Fibroblast of the conjunctiva (primary cell): Measurements from ENCODE around the gene B4GALT4.
A peak's percentile ranks its signal among the peaks of the same experiment; 100 is the strongest.
"Not testable (repeated sequence)": the region's sequence is repeated elsewhere in the genome, so short reads cannot be mapped to it uniquely, and the experiment has no call there.

Experiments
- DNase-seq: peaks from one replicate; pipeline ENCODE4 v3.0.0-alpha.2; 2010; ENCODE audit warnings: low read depth

The B4GALT4 gene

GRCh38 chr3:119195911-119196310, 44.8 kb downstream of the B4GALT4 start:
- DNase-seq = no peak

- no peak for DNase-seq
These were observed 45.6 kb downstream of the B4GALT4 start for GRCh38 chr3:119195151-119195476.

DNA sequence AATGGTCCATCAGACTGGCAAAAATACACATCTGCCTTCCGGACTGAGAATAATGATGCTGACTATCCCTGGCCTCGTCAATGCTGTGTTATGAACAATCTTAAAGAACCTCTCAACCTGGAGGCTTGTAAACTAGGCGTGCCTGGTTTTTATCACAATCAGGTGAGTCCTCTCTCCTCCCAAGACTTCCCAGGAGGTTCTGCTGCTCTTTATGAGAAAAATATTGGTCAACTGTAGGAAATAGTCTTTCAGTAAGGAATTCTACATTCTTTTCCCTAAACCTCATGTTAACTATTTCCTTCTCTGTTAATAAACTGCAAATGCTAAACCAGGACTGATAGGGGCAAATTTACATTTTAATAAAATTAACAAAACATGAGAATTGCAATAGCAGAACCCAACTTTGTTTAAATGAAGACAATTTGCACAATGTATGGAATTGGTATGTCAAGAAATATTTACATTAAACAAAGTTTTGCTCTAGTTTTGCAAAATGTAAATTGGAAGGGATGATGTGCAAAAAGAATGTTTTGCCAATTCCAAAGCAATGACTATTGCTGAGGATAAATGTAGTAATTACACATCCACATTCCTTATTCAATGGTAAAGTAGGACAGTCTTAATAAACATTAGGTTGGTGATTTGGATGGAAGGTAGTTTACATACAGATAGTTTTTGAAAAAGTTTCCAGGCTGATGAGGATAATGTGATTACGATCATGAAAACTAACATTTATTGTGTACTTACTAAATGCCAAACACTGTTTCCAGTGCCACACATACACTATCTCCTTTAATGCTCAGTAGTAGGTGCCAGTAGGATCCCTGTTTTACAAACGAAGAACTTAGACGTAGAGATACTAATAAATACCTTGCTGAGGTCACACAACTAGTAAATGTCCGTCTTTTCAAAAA, 46.2 kb downstream of the B4GALT4 start:
- no peak for DNase-seq

- no peak for DNase-seq
These were observed 48.9 kb downstream of the B4GALT4 start for GRCh38 chr3:119191800-119192199.

DNA sequence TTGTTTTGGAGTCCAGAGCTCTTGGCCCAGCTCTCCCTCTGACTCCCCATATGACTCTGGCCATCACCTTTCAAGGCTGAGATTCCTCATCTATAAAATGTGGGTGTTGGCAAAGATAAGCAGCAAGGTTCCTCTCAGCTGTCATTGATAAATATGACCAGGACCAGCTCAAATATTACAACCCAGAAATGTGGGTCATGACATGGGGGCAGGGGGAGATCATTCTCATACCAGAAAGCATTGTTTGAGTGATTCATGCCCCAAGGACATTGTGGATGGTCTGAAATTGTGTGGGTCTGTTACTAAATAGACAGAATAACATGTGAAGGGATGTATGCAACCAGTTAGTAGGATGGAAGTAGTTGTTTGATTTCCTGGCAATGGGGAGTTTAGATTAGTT, 53.4 kb downstream of the B4GALT4 start:
- DNase-seq = no peak

DNA sequence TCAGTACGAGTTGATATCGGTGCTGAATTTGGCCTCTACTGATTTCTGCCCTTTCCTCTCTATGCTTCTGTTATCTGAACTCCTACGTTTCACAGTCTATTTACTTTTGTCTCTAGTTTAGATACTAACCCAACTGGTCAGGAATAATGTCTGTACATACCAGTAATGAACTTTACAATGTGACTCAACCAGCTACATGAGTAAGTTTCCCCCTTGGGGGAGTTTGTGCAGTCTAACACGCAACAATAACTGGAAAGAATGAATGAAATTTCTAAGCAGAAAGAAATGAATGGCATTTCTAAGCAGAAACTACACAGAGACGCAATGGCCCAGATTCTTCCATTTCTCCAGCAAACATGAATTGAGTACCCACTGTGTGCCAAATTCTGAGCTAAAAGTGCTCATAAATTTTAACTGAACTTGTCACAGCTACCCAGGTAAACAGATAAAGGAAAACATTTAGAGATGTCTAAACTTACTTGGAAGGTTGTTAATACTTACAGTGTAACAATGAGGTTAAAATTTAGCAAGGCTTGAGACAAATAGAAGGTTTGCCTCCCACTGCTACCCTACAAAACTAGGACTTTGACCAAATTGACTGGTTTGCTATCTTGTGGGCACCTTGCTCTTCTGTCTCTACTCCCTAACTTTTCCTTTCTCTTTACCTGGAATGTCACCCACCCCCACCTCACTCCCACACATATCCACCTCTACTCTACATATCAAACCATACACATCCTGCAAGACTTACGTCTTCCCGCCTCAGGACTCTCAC, 55.7 kb downstream of the B4GALT4 start:
- DNase-seq = peak; percentile 27

- no peak for DNase-seq
These were observed 56.6 kb downstream of the B4GALT4 start for GRCh38 chr3:119184111-119184510.

DNA sequence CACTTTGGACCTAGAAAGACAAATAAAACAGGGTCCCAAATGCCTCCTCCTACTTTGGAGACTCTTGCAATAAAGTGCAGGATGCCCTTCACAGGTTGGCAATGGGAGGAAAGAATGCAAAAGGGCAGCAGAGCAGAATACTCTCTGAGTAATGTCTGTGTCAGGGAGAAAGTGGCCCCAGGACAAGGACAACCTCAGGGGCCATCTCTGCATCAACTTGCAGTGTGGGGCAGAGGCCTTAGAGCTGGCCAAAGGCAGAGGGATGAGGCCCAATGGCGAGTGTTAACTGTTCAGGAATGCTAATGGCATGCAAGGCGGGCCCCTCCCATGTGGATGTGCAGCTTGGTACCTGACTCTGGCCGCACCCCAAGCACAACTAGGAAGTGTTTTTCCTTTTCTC, 58.9 kb downstream of the B4GALT4 start:
- no peak for DNase-seq

DNA sequence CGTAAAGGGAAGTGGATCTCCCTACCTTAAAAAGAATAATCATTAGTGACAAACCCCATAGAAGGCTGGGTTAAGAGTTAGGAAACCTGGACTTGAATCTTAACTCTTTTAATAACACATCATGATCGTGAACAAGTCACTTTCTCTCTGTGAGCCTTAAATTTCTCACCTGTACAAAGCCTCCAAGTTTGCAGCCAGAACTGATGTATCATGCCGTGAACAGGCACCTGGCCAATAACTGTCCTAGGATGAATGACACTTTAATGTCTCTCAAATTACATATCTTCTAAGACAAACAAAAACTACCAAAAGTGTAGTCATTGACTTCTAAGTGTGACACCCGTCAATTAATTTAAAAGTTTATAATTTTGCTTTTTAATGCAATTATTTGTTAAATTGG, 63.4 kb downstream of the B4GALT4 start:
- no peak for DNase-seq

GRCh38 chr3:119176778-119177177, 63.9 kb downstream of the B4GALT4 start:
- DNase-seq = no peak

DNA sequence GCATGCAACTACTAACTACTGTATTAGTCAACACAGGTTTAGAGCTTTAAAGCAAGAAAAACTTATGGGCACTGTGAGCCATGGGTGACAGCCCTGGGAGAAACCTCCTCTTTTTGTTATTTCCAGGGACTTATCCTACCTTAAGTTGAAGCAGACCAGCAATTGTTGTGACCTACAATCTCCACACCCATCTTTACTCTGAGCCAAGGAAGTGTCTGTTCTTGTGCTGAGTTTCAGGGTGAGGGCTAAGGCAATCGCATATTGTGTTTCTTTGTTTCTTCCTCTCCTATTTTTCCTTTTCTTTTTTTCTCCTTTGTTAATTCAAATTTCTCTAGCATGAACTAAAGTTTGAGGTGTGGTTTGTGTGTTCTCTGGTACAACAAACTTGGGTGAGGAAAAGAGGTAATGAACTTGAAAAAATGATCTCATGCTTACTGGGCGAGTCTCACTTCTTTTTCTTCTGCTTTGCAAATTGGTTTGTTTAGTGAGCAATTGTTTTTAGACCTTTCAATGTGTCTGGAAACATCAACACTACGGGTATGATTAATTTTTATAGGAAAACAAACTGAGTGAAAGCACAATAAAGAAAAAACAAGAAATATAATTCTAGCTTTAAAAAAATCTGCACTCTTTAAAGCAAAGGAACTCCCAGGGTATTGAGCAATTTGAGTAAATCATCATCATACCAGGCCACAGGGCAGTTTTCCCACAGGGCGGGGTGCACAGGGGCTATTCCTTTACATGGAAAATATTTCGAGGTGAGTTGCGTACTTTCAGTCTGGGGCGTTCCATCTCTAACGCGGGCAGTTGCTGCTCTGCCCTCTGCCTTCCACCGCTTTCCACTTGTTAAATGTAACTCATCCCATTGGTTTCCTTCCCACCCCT, 64.6 kb downstream of the B4GALT4 start:
- DNase-seq = no peak

GRCh38 chr3:119173325-119173724, 67.4 kb downstream of the B4GALT4 start, which contains the start of gene UPK1B:
UPK1B (plus strand) TSS chr3:119173598; CDS start chr3:119186742, 13,144 bp downstream.
- no peak for DNase-seq

- DNase-seq = no peak
These were observed 69.9 kb downstream of the B4GALT4 start for GRCh38 chr3:119170821-119171220.

DNA sequence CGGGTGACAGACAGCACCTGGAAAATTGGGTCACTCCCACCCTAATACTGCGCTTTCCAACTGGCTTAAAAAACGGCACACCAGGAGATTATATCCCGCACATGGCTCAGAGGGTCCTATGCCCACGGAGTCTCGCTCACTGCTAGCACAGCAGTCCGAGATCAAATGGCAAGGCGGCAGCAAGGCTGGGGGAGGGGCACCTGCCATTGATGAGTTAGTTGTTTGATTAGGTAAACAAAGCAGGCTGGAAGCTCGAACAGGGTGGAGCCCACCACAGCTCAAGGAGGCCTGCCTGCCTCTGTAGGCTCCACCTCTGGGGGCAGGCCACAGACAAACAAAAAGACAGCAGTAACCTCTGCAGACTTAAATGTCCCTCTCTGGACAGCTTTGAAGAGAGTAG, 75.9 kb downstream of the B4GALT4 start:
- DNase-seq = not testable (repeated sequence)
